ENCODE measurements around the gene SVIL. TPM values are rescaled to one million over a fixed set of nuclear protein-coding genes. Genes with fewer than 3 reads are reported as not detected.

The SVIL gene
- total and polyA plus RNA-seq, 11 donors = 95.2 to 589 (median 355) TPM

DNA sequence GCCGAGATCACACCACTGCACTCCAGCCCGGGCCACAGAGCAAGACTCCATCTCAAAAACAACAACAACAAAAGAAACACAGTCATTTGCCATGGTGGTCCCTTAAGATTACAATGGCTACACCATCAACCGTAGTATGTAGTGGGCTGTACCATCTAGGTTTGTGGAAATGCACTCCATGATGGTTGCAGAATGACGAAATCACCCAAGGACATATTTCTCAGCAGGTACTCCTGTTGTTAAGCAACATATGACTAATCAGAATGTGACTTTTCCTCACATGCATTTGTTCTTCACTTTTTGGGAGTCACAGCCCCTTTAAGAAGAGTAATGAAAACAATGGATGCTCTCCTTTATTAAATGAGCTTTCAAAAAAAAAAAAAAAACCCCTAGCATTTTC, 11.0 kb downstream of the SVIL start:
- Histone ChIP-seq H3K27ac (peak overlapping the region in 4 of 12 donors; percentile 21 to 90 (median 38)), H3K9me3 (no peaks in the 10 kb centered on the region), H3K4me1 (peaks cover 0 to 76% (median 36%) of the 10 kb centered on the region in 12 donors), H3K27me3 (no peaks in the 10 kb centered on the region), H3K4me3 (no peak overlapping the region), H3K36me3 (peaks cover 0 to 8% (median 0%) of the 10 kb centered on the region in 9 donors)
- DNase-seq (no peak), ATAC-seq (no peak)
- TF ChIP-seq CTCF (IDR thresholded peaks at IDR 0.05) (no peak), POLR2A (IDR thresholded peaks at IDR 0.05) (no peak)
- 71 to 85% (median 82%) methylated on average over 4 of the region's 4 CpGs for WGBS, 4 donors
- intact Hi-C loops (cut with DNase I) = no loop called here

- H3K4me3 ChIP-seq = peak overlapping the region in 2 of 12 donors; percentile 1 to 14
- DNase-seq = no peak
- no peaks in the 10 kb centered on the region for H3K9me3 ChIP-seq
- H3K36me3 ChIP-seq = peaks cover 0 to 8% (median 0%) of the 10 kb centered on the region in 9 donors
- H3K27me3 ChIP-seq = no peaks in the 10 kb centered on the region
- intact Hi-C loops (cut with DNase I) = no loop called here
- WGBS, 4 donors = 51 to 70% (median 57%) methylated on average over 14 of the region's 14 CpGs
- TF ChIP-seq POLR2A (IDR thresholded peaks at IDR 0.05) (no peak), CTCF (IDR thresholded peaks at IDR 0.05) (no peak)
- peak overlapping the region in 5 of 12 donors; percentile 21 to 90 (median 21) for H3K27ac ChIP-seq
- ATAC-seq = peak in 2 of 4 donors; percentile 16 to 24
- H3K4me1 ChIP-seq = peaks cover 0 to 77% (median 48%) of the 10 kb centered on the region in 12 donors
Observed at GRCh38 chr10:29622382-29622922, 12.3 kb downstream of the SVIL start.

DNA sequence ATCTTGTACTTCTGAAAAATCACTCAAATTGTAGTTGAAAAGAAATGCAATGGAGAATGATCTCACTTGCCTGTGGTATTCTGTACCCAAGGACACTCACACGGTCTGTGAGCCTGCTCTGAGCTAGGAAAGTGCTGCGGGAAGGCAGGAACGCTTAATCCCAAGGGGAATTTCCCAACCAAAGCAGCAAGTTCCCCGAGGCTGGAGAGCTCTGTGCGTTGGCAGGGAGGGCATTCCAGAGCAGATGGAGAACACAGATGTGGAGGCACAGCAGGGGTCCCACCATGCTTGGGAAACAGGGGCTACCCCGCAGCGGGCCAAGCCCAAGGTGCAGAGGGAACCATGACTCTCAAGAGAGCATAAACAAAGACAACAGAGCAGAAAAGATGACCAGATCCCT, 13.6 kb downstream of the SVIL start:
- Histone ChIP-seq H3K9me3 (no peaks in the 10 kb centered on the region), H3K36me3 (peaks cover 0 to 6% (median 0%) of the 10 kb centered on the region in 9 donors), H3K4me1 (peaks cover 0 to 80% (median 50%) of the 10 kb centered on the region in 12 donors), H3K27me3 (no peaks in the 10 kb centered on the region), H3K27ac (peak overlapping the region in 5 of 12 donors; percentile 30 to 82 (median 52)), H3K4me3 (peak overlapping the region in 1 of 12 donors; percentile 20)
- intact Hi-C loops (cut with DNase I) = no loop called here
- ATAC-seq (peak in 3 of 4 donors; percentile 10 to 27 (median 13)), DNase-seq (no peak)
- WGBS, 4 donors = 38 to 43% (median 42%) methylated on average over 7 of the region's 7 CpGs
- TF ChIP-seq POLR2A (IDR thresholded peaks at IDR 0.05) = no peak
- no peak for TF ChIP-seq CTCF (IDR thresholded peaks at IDR 0.05)

DNA sequence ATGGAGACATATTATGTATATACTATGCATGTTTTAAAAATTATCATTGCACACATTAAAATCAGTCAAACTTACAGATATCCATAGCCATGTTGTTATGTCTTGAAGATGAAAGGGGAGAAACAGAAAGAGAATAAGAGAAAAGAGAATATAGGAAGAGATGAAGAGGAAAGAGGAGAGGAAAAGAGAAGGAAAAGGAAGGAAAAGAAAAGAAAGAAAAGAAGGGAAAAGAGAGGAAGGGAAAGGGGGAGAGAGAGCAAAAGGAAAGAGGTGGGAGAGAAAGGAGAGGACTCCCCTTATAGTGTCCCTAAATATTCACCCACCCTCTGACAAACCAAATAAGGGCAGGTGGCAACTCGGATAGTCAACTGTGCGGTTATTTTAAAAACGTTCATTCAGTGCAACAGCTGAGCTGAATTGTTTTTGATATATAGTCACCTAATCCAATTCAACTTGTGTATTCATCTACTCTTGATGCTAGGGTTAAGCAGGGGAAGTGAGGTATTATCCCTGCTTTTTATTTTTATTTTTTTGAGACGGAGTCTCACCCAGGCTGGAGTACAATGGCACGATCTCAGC, 14.6 kb downstream of the SVIL start:
- H3K27me3 ChIP-seq = no peaks in the 10 kb centered on the region
- WGBS, 4 donors = 48 to 58% (median 53%) methylated on average over 5 of the region's 5 CpGs
- ATAC-seq (no peak), DNase-seq (no peak)
- H3K4me1 ChIP-seq = peaks cover 0 to 76% (median 48%) of the 10 kb centered on the region in 12 donors
- TF ChIP-seq CTCF (IDR thresholded peaks at IDR 0.05) = no peak
- no peak for TF ChIP-seq POLR2A (IDR thresholded peaks at IDR 0.05)
- H3K36me3 ChIP-seq = no peaks in the 10 kb centered on the region
- H3K9me3 ChIP-seq = no peaks in the 10 kb centered on the region
- H3K27ac ChIP-seq = peak overlapping the region in 6 of 12 donors; percentile 20 to 82 (median 56)
- H3K4me3 ChIP-seq = peak overlapping the region in 1 of 12 donors; percentile 5
- intact Hi-C loops (cut with DNase I) = no loop called here

Measured in heart left ventricle (tissue), 16 donors.